ENCODE results near the gene GRM5. TPM values are rescaled to one million over a fixed set of nuclear protein-coding genes. Genes with fewer than 3 reads are reported as not detected.

GRM5 gene
- total RNA-seq, 4 donors from 2014 or later, result not detected

GRCh38 chr11:88596786-88597185, 469.0 kb downstream of the GRM5 start:
- no peak for ATAC-seq
- WGBS, 2 donors (ENCODE audit: low coverage in 1 of 2), result 80 to 90% methylated on average over 2 of the region's 2 CpGs
- H3K4me3 ChIP-seq, result no peak overlapping the region
- H3K4me1 ChIP-seq, result no peaks in the 10 kb centered on the region
- no peak overlapping the region for H3K27ac ChIP-seq
- H3K9me3 ChIP-seq, result no peaks in the 10 kb centered on the region
- TF ChIP-seq, protein P1, sequence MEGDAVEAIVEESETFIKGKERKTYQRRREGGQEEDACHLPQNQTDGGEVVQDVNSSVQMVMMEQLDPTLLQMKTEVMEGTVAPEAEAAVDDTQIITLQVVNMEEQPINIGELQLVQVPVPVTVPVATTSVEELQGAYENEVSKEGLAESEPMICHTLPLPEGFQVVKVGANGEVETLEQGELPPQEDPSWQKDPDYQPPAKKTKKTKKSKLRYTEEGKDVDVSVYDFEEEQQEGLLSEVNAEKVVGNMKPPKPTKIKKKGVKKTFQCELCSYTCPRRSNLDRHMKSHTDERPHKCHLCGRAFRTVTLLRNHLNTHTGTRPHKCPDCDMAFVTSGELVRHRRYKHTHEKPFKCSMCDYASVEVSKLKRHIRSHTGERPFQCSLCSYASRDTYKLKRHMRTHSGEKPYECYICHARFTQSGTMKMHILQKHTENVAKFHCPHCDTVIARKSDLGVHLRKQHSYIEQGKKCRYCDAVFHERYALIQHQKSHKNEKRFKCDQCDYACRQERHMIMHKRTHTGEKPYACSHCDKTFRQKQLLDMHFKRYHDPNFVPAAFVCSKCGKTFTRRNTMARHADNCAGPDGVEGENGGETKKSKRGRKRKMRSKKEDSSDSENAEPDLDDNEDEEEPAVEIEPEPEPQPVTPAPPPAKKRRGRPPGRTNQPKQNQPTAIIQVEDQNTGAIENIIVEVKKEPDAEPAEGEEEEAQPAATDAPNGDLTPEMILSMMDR (IDR thresholded peaks at IDR 0.05), result no peak
- no peak for TF ChIP-seq POLR2A (IDR thresholded peaks at IDR 0.05)
- no peak for TF ChIP-seq POLR2AphosphoS5 (IDR thresholded peaks at IDR 0.05)
- TF ChIP-seq EP300 (IDR thresholded peaks at IDR 0.05), result no peak
- H3K27me3 ChIP-seq, result no peaks in the 10 kb centered on the region
- no peaks in the 10 kb centered on the region for H3K36me3 ChIP-seq

DNA sequence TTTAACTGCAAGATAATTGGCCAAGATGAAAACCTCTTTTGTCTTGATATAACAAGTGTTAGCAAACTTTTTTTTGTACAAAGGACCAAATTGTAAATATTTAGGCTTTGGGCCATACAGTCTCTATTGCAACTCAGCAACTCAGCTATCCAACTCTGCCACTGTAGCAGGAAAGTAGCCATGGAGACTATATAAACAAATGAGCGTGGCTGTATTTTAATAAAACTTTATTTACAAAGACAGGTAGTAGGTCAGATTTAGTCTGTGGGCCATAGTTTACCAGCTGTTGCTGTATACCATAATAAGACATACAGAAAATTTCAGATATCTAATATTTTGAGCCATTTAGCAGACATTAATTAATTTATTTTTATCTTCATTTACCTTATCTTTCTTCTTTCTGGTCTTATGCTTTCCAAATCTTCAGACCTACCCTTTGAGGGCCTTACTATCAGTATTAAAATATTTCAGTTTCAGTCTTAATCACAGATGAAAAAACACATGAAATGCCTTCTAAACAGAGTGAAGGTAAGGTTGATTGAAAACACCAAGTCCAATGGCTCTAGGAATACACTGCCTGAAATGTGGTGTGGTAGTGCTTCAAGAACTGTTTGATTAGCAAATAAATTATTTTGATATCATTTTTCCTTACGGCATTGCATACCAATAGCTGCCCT, 471.4 kb downstream of the GRM5 start:
- Histone ChIP-seq H3K4me1 (no peaks in the 10 kb centered on the region), H3K4me3 (no peak overlapping the region), H3K36me3 (no peaks in the 10 kb centered on the region), H3K27ac (no peak overlapping the region), H3K9me3 (no peaks in the 10 kb centered on the region), H3K27me3 (no peaks in the 10 kb centered on the region)
- ATAC-seq, result no peak
- 57 to 79% methylated on average over 2 of the region's 2 CpGs for WGBS, 2 donors (ENCODE audit: low coverage in 1 of 2)
- TF ChIP-seq POLR2AphosphoS5 (IDR thresholded peaks at IDR 0.05) (no peak), EP300 (IDR thresholded peaks at IDR 0.05) (no peak), POLR2A (IDR thresholded peaks at IDR 0.05) (no peak)
- TF ChIP-seq, protein P1 (IDR thresholded peaks at IDR 0.05), result no peak

DNA sequence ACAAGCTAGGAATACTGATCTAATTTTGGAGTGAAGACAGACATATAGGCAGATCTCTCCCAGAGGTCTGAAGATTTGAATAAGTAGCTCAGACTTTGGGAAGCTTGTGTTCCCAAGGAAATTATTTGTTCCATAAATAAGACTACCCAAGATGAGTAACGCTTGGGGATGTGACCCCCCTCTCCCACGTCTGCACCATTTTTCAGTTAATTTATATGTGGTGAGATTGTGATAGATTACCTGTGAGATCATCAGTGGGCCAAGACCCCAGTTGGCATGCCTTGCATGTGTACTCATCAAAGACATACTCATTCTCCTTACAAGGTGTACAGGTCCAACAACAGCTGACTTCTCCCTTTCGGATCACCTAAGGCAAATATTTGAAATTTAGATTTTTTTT, 475.4 kb downstream of the GRM5 start:
- no peak for ATAC-seq
- TF ChIP-seq EP300 (IDR thresholded peaks at IDR 0.05), result no peak
- TF ChIP-seq, protein P1 (IDR thresholded peaks at IDR 0.05), result no peak
- TF ChIP-seq POLR2AphosphoS5 (IDR thresholded peaks at IDR 0.05), result no peak
- TF ChIP-seq POLR2A (IDR thresholded peaks at IDR 0.05), result no peak
- no peaks in the 10 kb centered on the region for H3K27me3 ChIP-seq
- H3K36me3 ChIP-seq, result no peaks in the 10 kb centered on the region
- H3K9me3 ChIP-seq, result no peaks in the 10 kb centered on the region
- no peak overlapping the region for H3K4me3 ChIP-seq
- no peaks in the 10 kb centered on the region for H3K4me1 ChIP-seq
- 45 to 64% methylated on average over 3 of the region's 3 CpGs for WGBS, 2 donors (ENCODE audit: low coverage in 1 of 2)
- no peak overlapping the region for H3K27ac ChIP-seq

DNA sequence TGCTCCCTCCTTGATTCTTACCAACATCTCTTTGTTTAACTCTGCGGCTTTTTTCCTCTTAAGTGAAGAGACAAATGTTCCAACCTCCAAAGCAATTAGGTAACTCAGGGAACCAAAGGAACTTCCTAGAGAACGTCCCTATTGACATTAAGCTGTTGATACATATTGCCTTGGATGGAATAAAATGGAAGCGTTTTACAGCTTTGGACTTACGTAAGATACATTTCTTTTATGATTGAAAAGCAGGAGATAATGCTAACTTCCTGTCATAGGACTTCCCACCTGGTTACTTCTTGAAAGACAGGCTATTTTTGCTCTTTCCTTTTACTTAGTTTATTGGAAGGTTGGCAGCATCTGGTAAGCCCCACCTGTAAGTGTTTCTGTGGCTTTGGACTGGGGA, 482.5 kb downstream of the GRM5 start:
- no peaks in the 10 kb centered on the region for H3K9me3 ChIP-seq
- ATAC-seq, result no peak
- no peaks in the 10 kb centered on the region for H3K36me3 ChIP-seq
- 86 to 87% methylated on average over 4 of the region's 4 CpGs for WGBS, 2 donors (ENCODE audit: low coverage in 1 of 2)
- H3K4me1 ChIP-seq, result no peaks in the 10 kb centered on the region
- TF ChIP-seq, protein P1 (IDR thresholded peaks at IDR 0.05), result no peak
- TF ChIP-seq EP300 (IDR thresholded peaks at IDR 0.05), result no peak
- TF ChIP-seq POLR2AphosphoS5 (IDR thresholded peaks at IDR 0.05), result no peak
- TF ChIP-seq POLR2A (IDR thresholded peaks at IDR 0.05), result no peak
- no peak overlapping the region for H3K4me3 ChIP-seq
- no peak overlapping the region for H3K27ac ChIP-seq
- no peaks in the 10 kb centered on the region for H3K27me3 ChIP-seq

DNA sequence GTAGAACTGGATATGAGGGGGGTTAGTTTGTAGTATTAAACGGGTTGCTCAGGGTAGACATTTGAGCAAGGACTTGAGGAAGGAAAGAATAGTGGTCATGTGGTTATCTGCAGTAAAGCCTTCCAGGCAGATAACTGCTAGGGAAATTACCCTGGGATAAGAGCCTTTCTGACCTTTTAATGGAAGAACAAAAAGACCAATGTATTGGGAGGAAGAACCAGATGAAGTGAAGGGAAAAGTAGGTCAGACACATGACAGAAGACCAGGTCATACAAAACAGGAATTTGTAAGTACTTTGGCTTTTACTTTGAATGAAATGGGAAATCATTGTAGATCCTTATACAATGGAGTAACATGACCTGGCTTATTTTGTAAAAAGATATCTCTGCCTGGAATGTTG, 486.3 kb downstream of the GRM5 start:
- ATAC-seq, result no peak
- Histone ChIP-seq H3K4me3 (no peak overlapping the region), H3K27ac (no peak overlapping the region), H3K36me3 (no peaks in the 10 kb centered on the region), H3K27me3 (no peaks in the 10 kb centered on the region), H3K4me1 (no peaks in the 10 kb centered on the region), H3K9me3 (no peaks in the 10 kb centered on the region)
- TF ChIP-seq, protein P1 (IDR thresholded peaks at IDR 0.05), result no peak
- TF ChIP-seq POLR2AphosphoS5 (IDR thresholded peaks at IDR 0.05) (no peak), EP300 (IDR thresholded peaks at IDR 0.05) (no peak), POLR2A (IDR thresholded peaks at IDR 0.05) (no peak)
- 61 to 80% methylated on average over 1 of the region's 1 CpG for WGBS, 2 donors (ENCODE audit: low coverage in 1 of 2)
